ENCODE data around the gene BAAT. TPM values are rescaled to one million over a fixed set of nuclear protein-coding genes. Genes with fewer than 3 reads are reported as not detected.

BAAT gene
- total and polyA plus RNA-seq, 2 of the 13 experiments (the other 11 are each of a cell fraction or from before 2014, with no cell fraction given): 0.71 to 7.9 TPM

- 0 out of 2 replicates have a peak, but pooled peaks have one; percentile 59 for TF ChIP-seq MEIS2 (CRISPR knock-in tag; IDR thresholded peaks at IDR 0.05)
- peak; percentile 67; the same call in 1 of the 2 replicates for TF ChIP-seq EHMT2 (IDR thresholded peaks at IDR 0.05; ENCODE audit: borderline replicate concordance, low read depth, low read length)
- TF ChIP-seq SOX5 (CRISPR knock-in tag; IDR thresholded peaks at IDR 0.05; ENCODE audit: borderline replicate concordance): peak; percentile 91
- TF ChIP-seq POGZ (CRISPR knock-in tag; IDR thresholded peaks at IDR 0.05): peak; percentile 98
- peak; percentile 82 for TF ChIP-seq BRD4 (CRISPR knock-in tag; IDR thresholded peaks at IDR 0.05)
- 0 out of 2 replicates have a peak, but pooled peaks have one; percentile 36 for TF ChIP-seq ZNF574 (CRISPR knock-in tag; IDR thresholded peaks at IDR 0.05)
- TF ChIP-seq ASH2L (IDR thresholded peaks at IDR 0.05; ENCODE audit: insufficient read length, low read depth, low read length): peak; percentile 61
- TF ChIP-seq SALL1 (CRISPR knock-in tag; IDR thresholded peaks at IDR 0.05): peak; percentile 72; the same call in 1 of the 2 replicates
- peak; percentile 90 for TF ChIP-seq PPARG (CRISPR knock-in tag; conservative IDR thresholded peaks at IDR 0.05)
- peak; percentile 91; the same call in 1 of the 2 replicates for TF ChIP-seq FOXO1 (CRISPR knock-in tag; IDR thresholded peaks at IDR 0.05)
- peak; percentile 81 for TF ChIP-seq DRAP1 (CRISPR knock-in tag; IDR thresholded peaks at IDR 0.05)
- TF ChIP-seq ZNF614 (CRISPR knock-in tag; IDR thresholded peaks at IDR 0.05; ENCODE audit: borderline replicate concordance): peak; percentile 92
- peak; percentile 97 for TF ChIP-seq RCOR2 (CRISPR knock-in tag; IDR thresholded peaks at IDR 0.05)
- peak; percentile 68; the same call in 1 of the 2 replicates for TF ChIP-seq SIX1 (CRISPR knock-in tag; IDR thresholded peaks at IDR 0.05; ENCODE audit: borderline replicate concordance)
- TF ChIP-seq FOSL2 (CRISPR knock-in tag; IDR thresholded peaks at IDR 0.05): peak; percentile 63
- TF ChIP-seq MAX (IDR thresholded peaks at IDR 0.05): peak; percentile 61
- TF ChIP-seq EED (CRISPR knock-in tag; IDR thresholded peaks at IDR 0.05): no peak
- peak in 1 of 2 experiments; percentile 70; a peak in 2 of 4 replicates for TF ChIP-seq ATF4 (CRISPR knock-in tag; IDR thresholded peaks at IDR 0.05)
- TF ChIP-seq HNF4G (IDR thresholded peaks at IDR 0.05; ENCODE audit: borderline replicate concordance, low read depth, low read length): peak; percentile 96
- TF ChIP-seq HNF4G (CRISPR knock-in tag; IDR thresholded peaks at IDR 0.05; ENCODE audit: borderline replicate concordance, low read depth): peak; percentile 67; the same call in 1 of the 2 replicates
- TF ChIP-seq CTCF (CRISPR knock-in tag; IDR thresholded peaks at IDR 0.05): peak; percentile 28; the same call in 1 of the 2 replicates
- no peak for TF ChIP-seq ZSCAN21 (CRISPR knock-in tag; IDR thresholded peaks at IDR 0.05; ENCODE audit: borderline replicate concordance)
- peak; percentile 52; the same call in 1 of the 2 replicates for TF ChIP-seq ZNF263 (CRISPR knock-in tag; IDR thresholded peaks at IDR 0.05)
- TF ChIP-seq PBX3 (CRISPR knock-in tag; IDR thresholded peaks at IDR 0.05; ENCODE audit: borderline replicate concordance): no peak
Observed at GRCh38 chr9:101433229-101433628, 48.4 kb upstream of the BAAT start (continued).

All from HepG2 (cell line).